Pancreas (tissue), 10 donors: ENCODE results near the gene HMOX1. TPM values are rescaled to one million over a fixed set of nuclear protein-coding genes. Genes with fewer than 3 reads are reported as not detected.

Source experiments
- ATAC-seq, 4 donors: fragments of 200-7000 bp; cut with Tn5 transposase; one replicate each; pipeline versions ENCODE4 v1.8.0 to v1.9.1; 2020; ENCODE audit warnings: mild to moderate bottlenecking in 4 of 4, moderate library complexity in 4 of 4
- DNase-seq, 6 donors: peaks; one replicate each; pipeline ENCODE4 v3.0.0-alpha.2; 2020
- FAIRE-seq: peaks from 2 replicates; lab custom pipeline; 2012; peaks lifted over from hg19 to GRCh38; lab: Jason Lieb, UNC
- H3K27ac ChIP-seq, 4 donors: fragments of 200-600 bp; sonication (generic); 1 replicate in 3 of 4; 2 replicates in 1 of 4; pipeline versions ENCODE4 v1.5.0 to v1.8.0; 2020
- H3K27me3 ChIP-seq, 4 donors: fragments of 200-600 bp; one replicate each; pipeline ENCODE4 v1.8.0; 2021
- H3K36me3 ChIP-seq, 3 donors: fragments of 200-600 bp; sonication (generic) in 1 of 3; one replicate each; pipeline versions ENCODE4 v1.5.0 to v1.8.0; 2020 to 2021
- H3K4me1 ChIP-seq, 3 donors: fragments of 200-600 bp; one replicate each; pipeline ENCODE4 v1.8.0; 2021
- H3K4me3 ChIP-seq, 4 donors: fragments of 200-600 bp; sonication (generic) in 2 of 4; one replicate each; pipeline versions ENCODE4 v1.5.0 to v1.8.0; 2020 to 2021
- H3K9me3 ChIP-seq, 4 donors: fragments of 200-600 bp; one replicate each; pipeline ENCODE4 v1.8.0; 2021
- CTCF ChIP-seq, 4 donors: fragments of 200-600 bp; sonication (generic) in 3 of 4; IDR thresholded peaks; one replicate each; pipeline versions ENCODE4 v1.5.0 to v1.8.0; 2021; ENCODE audit warnings: antibody characterized with exemption in 4 of 4
- WGBS, 2 donors: extraction: QIAGEN DNeasy Blood & Tissue Kit; methylation state at CpG; one replicate each; pipeline ENCODE4 v1.1.7; 2013; 5-methylcytosine and 5-hydroxymethylcytosine counted together
- intact Hi-C, 3 donors: fragments of 100-400 bp; cut with DNase I; formaldehyde crosslinking; loops; one replicate each; pipeline versions ENCODE4 v1.11.1 to v1.14.2; 2022
- polyA plus RNA-seq, 2 donors: library from polyadenylated mRNA; stranded (reverse); fragments of 200-250 nt; gene quantifications; one replicate each; pipeline ENCODE4 v1.2.3, GENCODE V29; 2013
- total RNA-seq, 6 donors: library from RNA; stranded (reverse); fragmentation: NEBNext Ultra II Directional in 4 of 6; extraction: Animal tissue kit (Norgen Biotek cat#: 25700) in 4 of 6; gene quantifications; one replicate each; pipeline versions ENCODE4 v1.2.1 to v1.2.4, GENCODE V29; 2021 to 2023
- donor health status: healthy with polysubstance abuse.
- donor health status: DM: no; HTN: no; CAD: no; lungs with moderate emphysema.
- donor health status: DM: no; HTN: no; CAD: no.
- donor health status: control.
- donor health status: control.
- donor health status: Bipolar disorder and iron deficiency.
- donor health status: DM: yes; HTN: yes; CAD: no.
- donor health status: DM: no; HTN: no; CAD: no.
- donor health status: DM: no; HTN: no; CAD: no.
- donor health status: DM: yes; HTN: yes; CAD: no.

The HMOX1 gene
- total and polyA plus RNA-seq, 8 donors: 1.8 to 15.9 (median 4.3) TPM

GRCh38 chr22:35399114-35399677, 18.3 kb downstream of the HMOX1 start:
- Histone ChIP-seq H3K4me1 (peaks cover 0 to 27% (median 5%) of the 10 kb centered on the region in 3 donors), H3K9me3 (no peaks in the 10 kb centered on the region), H3K4me3 (peak overlapping the region; percentile 61 to 92 (median 77)), H3K36me3 (peaks cover 0 to 2% (median 0%) of the 10 kb centered on the region in 3 donors), H3K27me3 (no peaks in the 10 kb centered on the region), H3K27ac (peak overlapping the region; percentile 32 to 86 (median 70))
- no peak for FAIRE-seq
- ATAC-seq: no peak
- WGBS, 2 donors: 82 to 83% methylated on average over 24 of the region's 24 CpGs
- no peak for TF ChIP-seq CTCF (IDR thresholded peaks at IDR 0.05)
- intact Hi-C loops: no loop called here
- no peak for DNase-seq

- Histone ChIP-seq H3K27me3 (no peaks in the 10 kb centered on the region), H3K9me3 (no peaks in the 10 kb centered on the region), H3K27ac (peak within 1 kb of the TSS; percentile 32 to 86 (median 58)), H3K4me3 (peak within 1 kb of the TSS; percentile 61 to 92 (median 77)), H3K4me1 (peaks cover 0 to 27% (median 5%) of the 10 kb centered on the region in 3 donors), H3K36me3 (peaks cover 0 to 5% (median 0%) of the 10 kb centered on the region in 3 donors)
- intact Hi-C loops: no loop called here
- no peak for TF ChIP-seq CTCF (IDR thresholded peaks at IDR 0.05)
- WGBS, 2 donors: 1 to 2% methylated on average over 62 to 64 of the region's 64 CpGs
- ATAC-seq (peak; percentile 96 to 98 (median 98)), FAIRE-seq (peak; percentile 97), DNase-seq (peak; percentile 96 to 98 (median 97))
These were observed 19.0 kb downstream of the HMOX1 start, which contains the start of gene MCM5 for GRCh38 chr22:35399678-35400500. TSS of gene MCM5 (plus strand) at chr22:35400140. CDS start at chr22:35400439, 299 bp downstream.

GRCh38 chr22:35400501-35400790, 19.6 kb downstream of the HMOX1 start:
- H3K36me3 ChIP-seq: peaks cover 0 to 5% (median 0%) of the 10 kb centered on the region in 3 donors
- intact Hi-C loops: no loop called here
- no peaks in the 10 kb centered on the region for H3K9me3 ChIP-seq
- H3K27ac ChIP-seq: peak overlapping the region in 1 of 4 donors; percentile 81
- DNase-seq (no peak), FAIRE-seq (no peak), ATAC-seq (peak in 3 of 4 donors; percentile 1 to 2 (median 1))
- H3K4me1 ChIP-seq: peaks cover 0 to 27% (median 5%) of the 10 kb centered on the region in 3 donors
- 1% methylated on average over 20 of the region's 20 CpGs for WGBS, 2 donors
- peak overlapping the region; percentile 61 to 92 (median 77) for H3K4me3 ChIP-seq
- TF ChIP-seq CTCF (IDR thresholded peaks at IDR 0.05): no peak
- H3K27me3 ChIP-seq: no peaks in the 10 kb centered on the region

GRCh38 chr22:35401863-35402262, 21.0 kb downstream of the HMOX1 start:
- intact Hi-C loops: no loop called here
- Histone ChIP-seq H3K27me3 (no peaks in the 10 kb centered on the region), H3K27ac (no peak overlapping the region), H3K4me1 (peaks cover 0 to 25% (median 5%) of the 10 kb centered on the region in 3 donors), H3K4me3 (no peak overlapping the region), H3K36me3 (peaks cover 0 to 5% (median 0%) of the 10 kb centered on the region in 3 donors), H3K9me3 (no peaks in the 10 kb centered on the region)
- FAIRE-seq: no peak
- TF ChIP-seq CTCF (IDR thresholded peaks at IDR 0.05): no peak
- 92 to 93% methylated on average over 6 of the region's 6 CpGs for WGBS, 2 donors
- no peak for DNase-seq
- ATAC-seq: no peak
